K562 (cell line): ENCODE data around the gene MUCL3. TPM values are rescaled to one million over a fixed set of nuclear protein-coding genes. Genes with fewer than 3 reads are reported as not detected.

ENCODE experiments used
- ARNT ChIP-seq, 2 experiments: fragments of 450-650 bp; IDR thresholded peaks; 2 replicates each; pipeline ENCODE4 v1.6.1; 2016; ENCODE audit warnings: mild to moderate bottlenecking in 1 of 2
- BMI1 ChIP-seq: fragments of 150-350 bp; IDR thresholded peaks from 2 replicates; pipeline ENCODE4 v1.6.1; 2014; ENCODE audit warnings: low read length
- E2F4 ChIP-seq: sonication (generic); formaldehyde crosslinking; IDR thresholded peaks from 2 replicates; pipeline ENCODE4 v1.8.0; 2022; ENCODE audit warnings: mild to moderate bottlenecking, low read depth, missing genetic modification reagents
- ELF1 ChIP-seq: fragments of 200-800 bp; sonication (Bioruptor generic); IDR thresholded peaks from 2 replicates; pipeline ENCODE4 v1.6.1; 2016; ENCODE audit warnings: missing genetic modification characterization, missing compliant biosample characterization
- HDAC3 ChIP-seq: fragments of 450-650 bp; IDR thresholded peaks from 2 replicates; pipeline ENCODE4 v1.6.1; 2018; ENCODE audit warnings: borderline replicate concordance, mild to moderate bottlenecking, moderate library complexity; ENCODE audit not compliant: partially characterized antibody
- HDAC6 ChIP-seq: IDR thresholded peaks from 2 replicates; pipeline ENCODE4 v1.6.1; 2012; ENCODE audit warnings: low read depth, mild to moderate bottlenecking, control low read depth, inconsistent platforms, low read length, moderate library complexity
- HES1 ChIP-seq: fragments of 450-650 bp; IDR thresholded peaks from 2 replicates; pipeline ENCODE4 v1.6.1; 2016; ENCODE audit warnings: low read depth, mild to moderate bottlenecking, moderate library complexity
- KDM2B ChIP-seq: fragments of 250-450 bp; sonication (Bioruptor Pico); IDR thresholded peaks from 2 replicates; pipeline ENCODE4 v1.8.0; 2021; ENCODE audit warnings: mild to moderate bottlenecking, moderate library complexity
- MECOM ChIP-seq: fragments of 250-450 bp; sonication (Bioruptor Pico); IDR thresholded peaks from 2 replicates; pipeline ENCODE4 v1.8.0; 2022; ENCODE audit warnings: inconsistent platforms
- MEF2A ChIP-seq: IDR thresholded peaks from 2 replicates; pipeline ENCODE4 v1.6.1; 2011; ENCODE audit warnings: low read depth, mild to moderate bottlenecking, low read length, moderate library complexity; ENCODE audit not compliant: control insufficient read depth
- MLX ChIP-seq, 2 experiments: fragments of 450-650 bp in 1 of 2; sonication (generic) in 1 of 2; formaldehyde crosslinking; conservative IDR thresholded peaks; 2 replicates each; pipeline versions ENCODE4 v1.4.0 to v1.8.1; 2020 to 2022; ENCODE audit warnings: mild to moderate bottlenecking in 1 of 2, missing genetic modification reagents in 1 of 2
- SIN3A ChIP-seq, 2 experiments: fragments of 150-350 bp in 1 of 2; IDR thresholded peaks; 2 replicates each; pipeline ENCODE4 v1.6.1; 2011 to 2016; ENCODE audit warnings: borderline replicate concordance in 2 of 2, low read depth in 2 of 2, low read length in 2 of 2, mild to moderate bottlenecking in 2 of 2, moderate library complexity in 2 of 2; ENCODE audit not compliant: control insufficient read depth in 1 of 2
- SMAD4 ChIP-seq: fragments of 250-450 bp; sonication (Bioruptor Pico); conservative IDR thresholded peaks from 2 replicates; pipeline ENCODE4 v1.8.0; 2021; ENCODE audit warnings: inconsistent platforms, mild to moderate bottlenecking, moderate library complexity
- STAT6 ChIP-seq: sonication (generic); formaldehyde crosslinking; IDR thresholded peaks from 2 replicates; pipeline ENCODE4 v1.8.1; 2023; ENCODE audit warnings: mild to moderate bottlenecking, missing genetic modification reagents
- TAF1 ChIP-seq: IDR thresholded peaks from 2 replicates; pipeline ENCODE4 v1.6.1; 2011; ENCODE audit warnings: mild to moderate bottlenecking, low read length, moderate library complexity; ENCODE audit not compliant: insufficient read depth, control insufficient read depth, severe bottlenecking; ENCODE audit errors: extremely low read depth
- USF2 ChIP-seq: sonication (generic); formaldehyde crosslinking; IDR thresholded peaks from 2 replicates; pipeline ENCODE4 v1.5.0; 2020; ENCODE audit warnings: missing genetic modification reagents
- ZNF263 ChIP-seq: sonication (generic); formaldehyde crosslinking; IDR thresholded peaks from 2 replicates; pipeline ENCODE4 v1.8.0; 2022; ENCODE audit warnings: mild to moderate bottlenecking, missing genetic modification reagents, borderline replicate concordance
- ZNF324 ChIP-seq: fragments of 250-450 bp; sonication (Bioruptor Pico); IDR thresholded peaks from 2 replicates; pipeline ENCODE4 v1.4.0; 2020; ENCODE audit warnings: mild to moderate bottlenecking
- ZNF79 ChIP-seq: fragments of 250-450 bp; sonication (Bioruptor Pico); IDR thresholded peaks from 2 replicates; pipeline ENCODE4 v1.4.0; 2020; ENCODE audit warnings: low read depth, mild to moderate bottlenecking, moderate library complexity
- ZZZ3 ChIP-seq: fragments of 450-650 bp; IDR thresholded peaks from 2 replicates; pipeline ENCODE4 v1.6.1; 2016; ENCODE audit warnings: antibody characterized with exemption, mild to moderate bottlenecking, moderate library complexity
- polyA plus RNA-seq, 8 experiments: library from polyadenylated mRNA; depleted of rRNA in 4 of 8; stranded (reverse) in 5 of 8; unstranded in 3 of 8; fragments of >200 nt; fragmentation: Nextera tagmentation in 2 of 8; fragmentation: Illumina TruSeq in 1 of 8; extraction: Ambion mirVana in 2 of 8; extraction: Trizol in 1 of 8; gene quantifications; 2 replicates each; pipeline versions ENCODE4 v1.2.1 to v1.2.3, GENCODE V29; 2011 to 2014; ENCODE audit warnings: inconsistent platforms in 1 of 8, missing spikeins in 1 of 8
- total RNA-seq, 7 experiments: library from RNA; depleted of rRNA in 6 of 7; stranded (reverse); fragments of >200 nt in 6 of 7; fragmentation: Illumina TruSeq in 2 of 7; extraction: Trizol in 2 of 7; gene quantifications; 2 replicates each; pipeline versions ENCODE4 v1.2.1 to v1.2.3, GENCODE V29; 2011 to 2021; ENCODE audit warnings: low replicate concordance in 1 of 7

The MUCL3 gene
- total and polyA plus RNA-seq, 9 of the 15 experiments (the other 6 are each of a cell fraction or from before 2014, with no cell fraction given) = 0.07 TPM; not detected in 8

GRCh38 chr6:30914076-30914853 is 26.5 kb upstream of the MUCL3 start, which contains the start of gene VARS2 (continued):
- TF ChIP-seq ZNF324 (CRISPR knock-in tag) (0 out of 2 replicates have a peak, but pooled peaks have one; percentile 11), ARNT (IDR thresholded peaks at IDR 0.05) (peak in 1 of 2 experiments; percentile 82; a peak in 1 of 4 replicates), TAF1 (peak; percentile 82), ZNF263 (CRISPR knock-in tag) (0 out of 2 replicates have a peak, but pooled peaks have one; percentile 51), STAT6 (0 out of 2 replicates have a peak, but pooled peaks have one; percentile 78), ZNF79 (CRISPR knock-in tag) (no peak), KDM2B (CRISPR knock-in tag) (no peak), MLX (CRISPR knock-in tag; conservative IDR thresholded peaks at IDR 0.05) (peak in 1 of 2 experiments; percentile 75; a peak in 1 of 4 replicates), HES1 (peak; percentile 43; the same call in 1 of the 2 replicates), BMI1 (no peak), SIN3A (IDR thresholded peaks at IDR 0.05; ENCODE audit: borderline replicate concordance in 2 of 2, control insufficient read depth in 1 of 2, low read depth in 2 of 2, low read length in 2 of 2) (peak in 1 of 2 experiments; percentile 56; a peak in 1 of 4 replicates), SMAD4 (CRISPR knock-in tag) (peak; percentile 89), ZZZ3 (peak; percentile 60; the same call in 1 of the 2 replicates), USF2 (CRISPR knock-in tag) (no peak), MECOM (CRISPR knock-in tag) (0 out of 2 replicates have a peak, but pooled peaks have one; percentile 14), HDAC3 (no peak), ELF1 (peak; percentile 76), HDAC6 (no peak), E2F4 (CRISPR knock-in tag) (no peak; the same call in 1 of the 2 replicates), MEF2A (no peak)
